NCI-H146 (cell line): ENCODE measurements around the gene ASIC5.
"Not testable (repeated sequence)": the region's sequence is repeated elsewhere in the genome, so short reads cannot be mapped to it uniquely, and the experiment has no call there.

ENCODE experiments used
- DNase-seq: peaks from one replicate; lab custom pipeline; 2025; lab: John Stamatoyannopoulos, UW

ASIC5 gene

GRCh38 chr4:155866177-155866576, at the start of gene ASIC5:
ASIC5 (minus strand) TSS chr4:155866277; CDS start chr4:155866226, 51 bp downstream.
- DNase-seq: no peak

GRCh38 chr4:155914782-155915181, 48.7 kb upstream of the ASIC5 start:
- no peak for DNase-seq

GRCh38 chr4:155911905-155912304, 45.8 kb upstream of the ASIC5 start:
- no peak for DNase-seq

GRCh38 chr4:155909615-155910226, 43.6 kb upstream of the ASIC5 start:
- no peak for DNase-seq

- DNase-seq: no peak
Observed at GRCh38 chr4:155908187-155909139, 42.4 kb upstream of the ASIC5 start.

- no peak for DNase-seq
Observed at GRCh38 chr4:155907556-155907955, 41.5 kb upstream of the ASIC5 start.

GRCh38 chr4:155906554-155907247, 40.6 kb upstream of the ASIC5 start:
- DNase-seq: no peak

- DNase-seq: no peak
Observed at GRCh38 chr4:155904331-155904730, 38.3 kb upstream of the ASIC5 start.

- no peak for DNase-seq
Observed at GRCh38 chr4:155903453-155903852, 37.4 kb upstream of the ASIC5 start, which contains the start of gene TDO2. TDO2 (plus strand) TSS chr4:155903696; CDS start chr4:155903759, 63 bp downstream.

GRCh38 chr4:155901013-155901412, 34.9 kb upstream of the ASIC5 start:
- no peak for DNase-seq

- DNase-seq: no peak
Observed at GRCh38 chr4:155900381-155900780, 34.3 kb upstream of the ASIC5 start.

- no peak for DNase-seq
Observed at GRCh38 chr4:155899891-155900290, 33.8 kb upstream of the ASIC5 start.

GRCh38 chr4:155898371-155898770, 32.3 kb upstream of the ASIC5 start:
- not testable (repeated sequence) for DNase-seq

- no peak for DNase-seq
Observed at GRCh38 chr4:155891058-155891457, 25.0 kb upstream of the ASIC5 start.

GRCh38 chr4:155889946-155890345, 23.9 kb upstream of the ASIC5 start:
- DNase-seq: no peak

GRCh38 chr4:155889031-155889793, 23.1 kb upstream of the ASIC5 start:
- no peak for DNase-seq

- DNase-seq: no peak
Observed at GRCh38 chr4:155887847-155888570, 21.9 kb upstream of the ASIC5 start.

GRCh38 chr4:155887045-155887444, 21.0 kb upstream of the ASIC5 start:
- DNase-seq: no peak

- no peak for DNase-seq
Observed at GRCh38 chr4:155885666-155886065, 19.6 kb upstream of the ASIC5 start.

- DNase-seq: no peak
Observed at GRCh38 chr4:155883895-155884294, 17.8 kb upstream of the ASIC5 start.

- no peak for DNase-seq
Observed at GRCh38 chr4:155881555-155881954, 15.5 kb upstream of the ASIC5 start.
